Peyer's patch (tissue), 4 donors: ENCODE data around the gene PRMT7. TPM values are rescaled to one million over a fixed set of nuclear protein-coding genes. Genes with fewer than 3 reads are reported as not detected.

ENCODE experiments used
- DNase-seq, 3 donors: peaks; one replicate each; pipeline ENCODE4 v3.0.0-alpha.2; 2017 to 2019
- H3K27ac ChIP-seq, 4 donors: fragments of 200-600 bp; sonication (generic); one replicate each; pipeline ENCODE4 v1.5.1; 2016 to 2019
- H3K27me3 ChIP-seq, 2 donors: fragments of 200-600 bp; sonication (generic); one replicate each; pipeline ENCODE4 v1.5.1; 2019
- H3K36me3 ChIP-seq, 3 donors: fragments of 200-600 bp; sonication (generic); one replicate each; pipeline ENCODE4 v1.5.1; 2016 to 2019
- H3K4me1 ChIP-seq, 4 donors: fragments of 200-600 bp; sonication (generic); one replicate each; pipeline ENCODE4 v1.5.1; 2016 to 2019
- H3K4me3 ChIP-seq, 4 donors: fragments of 200-600 bp; sonication (generic); 1 replicate in 3 of 4; 2 replicates in 1 of 4; pipeline ENCODE4 v1.5.1; 2016 to 2019; ENCODE audit warnings: mild to moderate bottlenecking in 1 of 4
- H3K9me3 ChIP-seq, 4 donors: fragments of 200-600 bp; sonication (generic); one replicate each; pipeline ENCODE4 v1.5.1; 2016 to 2019; ENCODE audit warnings: mild to moderate bottlenecking in 1 of 4
- CTCF ChIP-seq, 6 experiments: fragments of 450-650 bp in 4 of 6; fragments of 200-600 bp in 2 of 6; sonication (generic) in 1 of 6; IDR thresholded peaks; one replicate each; pipeline ENCODE4 v1.5.1; 2017 to 2019; ENCODE audit warnings: antibody characterized with exemption in 6 of 6, mild to moderate bottlenecking in 3 of 6, moderate library complexity in 1 of 6
- POLR2A ChIP-seq, 2 donors: fragments of 450-650 bp; IDR thresholded peaks; one replicate each; pipeline ENCODE4 v1.5.1; 2017; ENCODE audit warnings: antibody characterized with exemption in 2 of 2, mild to moderate bottlenecking in 2 of 2, moderate library complexity in 2 of 2
- total RNA-seq, 4 donors: library from RNA; depleted of rRNA; stranded (reverse); fragments of >200 nt; gene quantifications; one replicate each; pipeline ENCODE4 v1.1.0, GENCODE V29; 2016

Gene PRMT7
- total RNA-seq, 4 donors from 2014 or later: 36.6 to 145 (median 65.0) TPM

GRCh38 chr16:68389006-68389405, 78.2 kb downstream of the PRMT7 start:
- Histone ChIP-seq H3K4me1 (peaks cover 0 to 7% (median 1%) of the 10 kb centered on the region in 4 donors), H3K4me3 (no peak overlapping the region), H3K27ac (no peak overlapping the region), H3K27me3 (no peaks in the 10 kb centered on the region), H3K36me3 (no peaks in the 10 kb centered on the region), H3K9me3 (no peaks in the 10 kb centered on the region)
- TF ChIP-seq POLR2A (IDR thresholded peaks at IDR 0.05): no peak
- no peak for TF ChIP-seq CTCF (IDR thresholded peaks at IDR 0.05)
- peak in 1 of 3 donors; percentile 46 for DNase-seq

GRCh38 chr16:68389750-68390371, 79.0 kb downstream of the PRMT7 start:
- no peaks in the 10 kb centered on the region for H3K36me3 ChIP-seq
- peaks cover 0 to 3% (median 0%) of the 10 kb centered on the region in 4 donors for H3K4me1 ChIP-seq
- H3K27me3 ChIP-seq: no peaks in the 10 kb centered on the region
- TF ChIP-seq POLR2A (IDR thresholded peaks at IDR 0.05) (no peak), CTCF (IDR thresholded peaks at IDR 0.05) (no peak)
- DNase-seq: no peak
- no peak overlapping the region for H3K27ac ChIP-seq
- H3K9me3 ChIP-seq: no peaks in the 10 kb centered on the region
- no peak overlapping the region for H3K4me3 ChIP-seq

- DNase-seq: no peak
- no peaks in the 10 kb centered on the region for H3K36me3 ChIP-seq
- H3K27ac ChIP-seq: no peak overlapping the region
- no peaks in the 10 kb centered on the region for H3K27me3 ChIP-seq
- no peak for TF ChIP-seq CTCF (IDR thresholded peaks at IDR 0.05)
- no peak for TF ChIP-seq POLR2A (IDR thresholded peaks at IDR 0.05)
- H3K9me3 ChIP-seq: no peaks in the 10 kb centered on the region
- H3K4me1 ChIP-seq: no peaks in the 10 kb centered on the region
- H3K4me3 ChIP-seq: no peak overlapping the region
Observed at GRCh38 chr16:68393333-68393732, 82.5 kb downstream of the PRMT7 start.

GRCh38 chr16:68395167-68395786, 84.5 kb downstream of the PRMT7 start:
- Histone ChIP-seq H3K9me3 (no peaks in the 10 kb centered on the region), H3K36me3 (no peaks in the 10 kb centered on the region), H3K4me1 (no peaks in the 10 kb centered on the region), H3K4me3 (no peak overlapping the region), H3K27me3 (no peaks in the 10 kb centered on the region), H3K27ac (no peak overlapping the region)
- no peak for DNase-seq
- no peak for TF ChIP-seq POLR2A (IDR thresholded peaks at IDR 0.05)
- no peak for TF ChIP-seq CTCF (IDR thresholded peaks at IDR 0.05)

- TF ChIP-seq POLR2A (IDR thresholded peaks at IDR 0.05): no peak
- Histone ChIP-seq H3K27me3 (no peaks in the 10 kb centered on the region), H3K9me3 (no peaks in the 10 kb centered on the region), H3K27ac (no peak overlapping the region), H3K36me3 (no peaks in the 10 kb centered on the region), H3K4me1 (no peaks in the 10 kb centered on the region), H3K4me3 (no peak overlapping the region)
- no peak for DNase-seq
Observed at GRCh38 chr16:68395815-68396214, 85.0 kb downstream of the PRMT7 start.

GRCh38 chr16:68396481-68396880, 85.7 kb downstream of the PRMT7 start:
- Histone ChIP-seq H3K9me3 (no peaks in the 10 kb centered on the region), H3K4me1 (no peaks in the 10 kb centered on the region), H3K36me3 (no peaks in the 10 kb centered on the region), H3K27ac (peak overlapping the region in 1 of 4 donors; percentile 6), H3K27me3 (no peaks in the 10 kb centered on the region), H3K4me3 (no peak overlapping the region)
- peak; percentile 47 to 79 (median 55) for DNase-seq
- no peak for TF ChIP-seq POLR2A (IDR thresholded peaks at IDR 0.05)
- TF ChIP-seq CTCF (IDR thresholded peaks at IDR 0.05): peak; percentile 53 to 88 (median 75)
